Muscle of leg (tissue), 11 donors: ENCODE data around the gene ZNF394. TPM values are rescaled to one million over a fixed set of nuclear protein-coding genes. Genes with fewer than 3 reads are reported as not detected.

Experiments
- DNase-seq: peaks from one replicate; pipeline ENCODE4 v3.0.0; 2013
- H3K27ac ChIP-seq: one replicate; pipeline ENCODE4 v1.5.1; 2013; ENCODE audit warnings: mild to moderate bottlenecking, low read length, control low read depth
- H3K27me3 ChIP-seq: one replicate; pipeline ENCODE4 v1.6.1; 2013; ENCODE audit warnings: low read length; ENCODE audit not compliant: control insufficient read depth, insufficient read depth
- H3K36me3 ChIP-seq: one replicate; pipeline ENCODE4 v1.6.1; 2013; ENCODE audit warnings: low read length; ENCODE audit not compliant: control insufficient read depth, insufficient read depth
- H3K4me1 ChIP-seq: one replicate; pipeline ENCODE4 v1.6.1; 2013; ENCODE audit warnings: low read length; ENCODE audit not compliant: control insufficient read depth, insufficient read depth
- H3K4me3 ChIP-seq: one replicate; pipeline ENCODE4 v1.5.1; 2013; ENCODE audit warnings: low read length, control low read depth
- H3K9me3 ChIP-seq: replicated peaks from 2 replicates; pipeline ENCODE4 v1.6.1; 2013; ENCODE audit warnings: low read depth, low read length; ENCODE audit not compliant: control insufficient read depth
- WGBS: methylation state at CpG from one replicate; pipeline ENCODE4 v1.1.5; 2013; ENCODE audit warnings: missing lambda C conversion rate; ENCODE audit not compliant: insufficient coverage; 5-methylcytosine and 5-hydroxymethylcytosine counted together
- polyA plus RNA-seq, 8 donors: library from polyadenylated mRNA; unstranded; fragments of 120-200 nt; gene quantifications; one replicate each; pipeline versions ENCODE4 v1.2.1 to v1.2.3, GENCODE V29; 2013; ENCODE audit warnings: inconsistent platforms in 1 of 8, low replicate concordance in 1 of 8; ENCODE audit not compliant: insufficient read length in 8 of 8, insufficient read depth in 1 of 8
- total RNA-seq: library from RNA; stranded (reverse); fragments of 120-200 nt; gene quantifications from one replicate; pipeline ENCODE4 v1.2.4, GENCODE V29; 2013

Gene ZNF394
- total and polyA plus RNA-seq, 9 donors = 7.9 to 19.9 (median 10.0) TPM

- Histone ChIP-seq H3K4me1 (peaks cover 36% of the 10 kb centered on the region), H3K27me3 (no peaks in the 10 kb centered on the region), H3K36me3 (peaks cover 93% of the 10 kb centered on the region), H3K4me3 (no peak overlapping the region), H3K27ac (peak overlapping the region; percentile 40), H3K9me3 (no peaks in the 10 kb centered on the region)
- DNase-seq = peak; percentile 37
- 54% methylated on average over 10 of the region's 13 CpGs for WGBS
Measured at GRCh38 chr7:99456288-99456687, 43.8 kb downstream of the ZNF394 start.

GRCh38 chr7:99455874-99456273, 44.2 kb downstream of the ZNF394 start:
- Histone ChIP-seq H3K36me3 (peaks cover 96% of the 10 kb centered on the region), H3K27me3 (no peaks in the 10 kb centered on the region), H3K27ac (peak overlapping the region; percentile 15), H3K4me1 (peaks cover 36% of the 10 kb centered on the region), H3K9me3 (no peaks in the 10 kb centered on the region), H3K4me3 (no peak overlapping the region)
- no peak for DNase-seq
- WGBS = 70% methylated on average over 5 of the region's 9 CpGs

GRCh38 chr7:99453105-99453504, 47.0 kb downstream of the ZNF394 start:
- Histone ChIP-seq H3K27ac (no peak overlapping the region), H3K4me3 (no peak overlapping the region), H3K9me3 (no peaks in the 10 kb centered on the region), H3K36me3 (peaks cover 97% of the 10 kb centered on the region), H3K4me1 (peaks cover 31% of the 10 kb centered on the region), H3K27me3 (no peaks in the 10 kb centered on the region)
- no peak for DNase-seq
- 92% methylated on average over 6 of the region's 11 CpGs for WGBS

GRCh38 chr7:99452541-99452940, 47.5 kb downstream of the ZNF394 start:
- H3K4me3 ChIP-seq = no peak overlapping the region
- H3K9me3 ChIP-seq = no peaks in the 10 kb centered on the region
- no peak for DNase-seq
- H3K4me1 ChIP-seq = peaks cover 25% of the 10 kb centered on the region
- WGBS = 81% methylated on average over 13 of the region's 13 CpGs
- no peaks in the 10 kb centered on the region for H3K27me3 ChIP-seq
- H3K36me3 ChIP-seq = peaks cover 97% of the 10 kb centered on the region
- H3K27ac ChIP-seq = no peak overlapping the region

GRCh38 chr7:99451936-99452335, 48.1 kb downstream of the ZNF394 start:
- Histone ChIP-seq H3K9me3 (no peaks in the 10 kb centered on the region), H3K4me3 (no peak overlapping the region), H3K36me3 (peaks cover 93% of the 10 kb centered on the region), H3K27me3 (no peaks in the 10 kb centered on the region), H3K27ac (no peak overlapping the region), H3K4me1 (peaks cover 19% of the 10 kb centered on the region)
- no peak for DNase-seq
- WGBS = 68% methylated on average over 4 of the region's 8 CpGs

- Histone ChIP-seq H3K36me3 (peaks cover 87% of the 10 kb centered on the region), H3K4me3 (no peak overlapping the region), H3K9me3 (no peaks in the 10 kb centered on the region), H3K27me3 (no peaks in the 10 kb centered on the region), H3K4me1 (no peaks in the 10 kb centered on the region), H3K27ac (no peak overlapping the region)
- no peak for DNase-seq
- 88% methylated on average over 5 of the region's 5 CpGs for WGBS
Measured at GRCh38 chr7:99449326-99449725, 50.8 kb downstream of the ZNF394 start.

GRCh38 chr7:99448855-99449254, 51.2 kb downstream of the ZNF394 start:
- 89% methylated on average over 9 of the region's 10 CpGs for WGBS

GRCh38 chr7:99447943-99448342, 52.1 kb downstream of the ZNF394 start:
- WGBS = 86% methylated on average over 10 of the region's 10 CpGs
- Histone ChIP-seq H3K27me3 (no peaks in the 10 kb centered on the region), H3K9me3 (no peaks in the 10 kb centered on the region), H3K4me3 (no peak overlapping the region), H3K36me3 (peaks cover 85% of the 10 kb centered on the region), H3K4me1 (no peaks in the 10 kb centered on the region), H3K27ac (no peak overlapping the region)
- no peak for DNase-seq

More at GRCh38 chr7:99448855-99449254, 51.2 kb downstream of the ZNF394 start:
- Histone ChIP-seq H3K4me3 (no peak overlapping the region), H3K27me3 (no peaks in the 10 kb centered on the region), H3K36me3 (peaks cover 85% of the 10 kb centered on the region), H3K27ac (no peak overlapping the region), H3K9me3 (no peaks in the 10 kb centered on the region), H3K4me1 (no peaks in the 10 kb centered on the region)
- DNase-seq = no peak

- H3K4me1 ChIP-seq = peaks cover 11% of the 10 kb centered on the region
- 87% methylated on average over 4 of the region's 4 CpGs for WGBS
- H3K27me3 ChIP-seq = no peaks in the 10 kb centered on the region
- H3K36me3 ChIP-seq = peaks cover 71% of the 10 kb centered on the region
- no peaks in the 10 kb centered on the region for H3K9me3 ChIP-seq
- H3K4me3 ChIP-seq = no peak overlapping the region
- no peak overlapping the region for H3K27ac ChIP-seq
- no peak for DNase-seq
Measured at GRCh38 chr7:99446096-99446495, 54.0 kb downstream of the ZNF394 start.
